MM.1S (cell line): ENCODE results near the gene SP100.

Experiments
- DNase-seq: peaks from one replicate; pipeline ENCODE4 v3.0.0-alpha.2; 2015
- H2AFZ ChIP-seq: fragments of 300-600 bp; sonication (generic); 2 replicates; pipeline ENCODE4 v1.6.0; 2016; ENCODE audit warnings: antibody characterized with exemption, low read length
- H3F3A ChIP-seq: fragments of 300-600 bp; sonication (generic); 2 replicates; pipeline ENCODE4 v1.6.1; 2016; ENCODE audit warnings: mild to moderate bottlenecking, antibody characterized with exemption, low read length, moderate library complexity, mixed read lengths; ENCODE audit not compliant: insufficient read depth
- H3K27ac ChIP-seq: fragments of 300-600 bp; sonication (generic); 2 replicates; pipeline ENCODE4 v1.5.1; 2016; ENCODE audit warnings: mild to moderate bottlenecking, low read length
- H3K27me3 ChIP-seq: fragments of 300-600 bp; sonication (generic); replicated peaks from 2 replicates; pipeline ENCODE4 v1.6.0; 2016; ENCODE audit warnings: low read length; ENCODE audit not compliant: insufficient read depth
- H3K36me3 ChIP-seq: fragments of 300-600 bp; sonication (generic); replicated peaks from 2 replicates; pipeline ENCODE4 v1.6.1; 2016; ENCODE audit warnings: mild to moderate bottlenecking, low read length, mixed read lengths; ENCODE audit not compliant: insufficient read depth
- H3K4me1 ChIP-seq: fragments of 300-600 bp; sonication (generic); 2 replicates; pipeline ENCODE4 v1.6.1; 2016; ENCODE audit warnings: low read length, mixed read lengths
- H3K4me2 ChIP-seq: fragments of 300-600 bp; sonication (generic); 2 replicates; pipeline ENCODE4 v1.6.0; 2016; ENCODE audit warnings: low read depth, low read length
- H3K4me3 ChIP-seq: fragments of 300-600 bp; sonication (generic); 2 replicates; pipeline ENCODE4 v1.5.1; 2016; ENCODE audit warnings: low read length, mixed read lengths
- H3K79me2 ChIP-seq: fragments of 300-600 bp; sonication (generic); 2 replicates; pipeline ENCODE4 v1.6.1; 2016; ENCODE audit warnings: mixed run types, low read length, mixed read lengths
- H3K9ac ChIP-seq: fragments of 300-600 bp; sonication (generic); 2 replicates; pipeline ENCODE4 v1.6.1; 2016; ENCODE audit warnings: low read length, mixed read lengths
- H3K9me2 ChIP-seq: fragments of 300-600 bp; sonication (generic); replicated peaks from 2 replicates; pipeline ENCODE4 v1.6.1; 2016; ENCODE audit warnings: mild to moderate bottlenecking, low read length, mixed read lengths; ENCODE audit not compliant: insufficient read depth
- H3K9me3 ChIP-seq: fragments of 300-600 bp; sonication (generic); replicated peaks from 2 replicates; pipeline ENCODE4 v1.6.1; 2016; ENCODE audit warnings: mild to moderate bottlenecking, low read length, mixed read lengths; ENCODE audit not compliant: insufficient read depth
- H4K20me1 ChIP-seq: fragments of 300-600 bp; sonication (generic); 2 replicates; pipeline ENCODE4 v1.6.1; 2016; ENCODE audit warnings: mild to moderate bottlenecking, low read length, moderate library complexity, mixed read lengths; ENCODE audit not compliant: insufficient read depth
- CTCF ChIP-seq: fragments of 300-600 bp; sonication (generic); IDR thresholded peaks from 2 replicates; pipeline ENCODE4 v1.5.1; 2016; ENCODE audit warnings: antibody characterized with exemption, low read length, mixed read lengths
- EZH2 ChIP-seq: fragments of 300-600 bp; sonication (generic); optimal IDR thresholded peaks from 2 replicates; pipeline ENCODE3; 2017; ENCODE audit warnings: low read depth, mild to moderate bottlenecking, antibody characterized with exemption, low read length, mixed read lengths
- EZH2phosphoT487 ChIP-seq: fragments of 300-600 bp; sonication (generic); IDR thresholded peaks from 2 replicates; pipeline ENCODE4 v1.6.1; 2018; ENCODE audit warnings: antibody characterized with exemption, low read length

Gene SP100

GRCh38 chr2:230419181-230419580 is 3.2 kb downstream of the SP100 start:
- no peak for TF ChIP-seq EZH2
- H3K27ac ChIP-seq = no peak overlapping the region
- no peaks in the 10 kb centered on the region for H4K20me1 ChIP-seq
- peaks cover 15% of the 10 kb centered on the region for H3K4me1 ChIP-seq
- H3K9ac ChIP-seq = no peak overlapping the region
- peaks cover 76% of the 10 kb centered on the region for H3K79me2 ChIP-seq
- no peaks in the 10 kb centered on the region for H3K9me3 ChIP-seq
- no peak overlapping the region for H2AFZ ChIP-seq
- H3K27me3 ChIP-seq = no peaks in the 10 kb centered on the region
- H3K36me3 ChIP-seq = no peaks in the 10 kb centered on the region
- no peaks in the 10 kb centered on the region for H3K9me2 ChIP-seq
- H3K4me2 ChIP-seq = no peak overlapping the region
- H3K4me3 ChIP-seq = no peak overlapping the region
- no peak for DNase-seq
- peaks cover 9% of the 10 kb centered on the region for H3F3A ChIP-seq

DNA sequence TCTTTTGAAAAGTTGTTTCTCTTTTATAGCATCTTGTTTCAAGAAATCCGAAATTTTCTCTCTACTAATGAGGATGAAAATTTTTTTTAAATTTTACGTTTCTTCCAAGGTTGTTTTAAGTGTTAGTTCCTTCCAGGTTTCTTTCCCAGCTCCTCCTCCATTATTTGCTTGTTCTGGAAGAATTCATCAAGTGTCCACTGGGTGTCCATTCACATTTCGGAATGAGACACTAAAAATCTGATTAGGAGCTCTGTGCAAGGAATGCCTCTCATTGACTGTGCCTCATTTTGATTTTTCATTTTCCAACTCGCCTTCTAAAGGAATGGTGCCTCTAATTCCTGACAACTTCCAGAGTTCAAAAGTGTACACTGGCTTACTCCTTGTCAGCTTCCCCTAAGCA is 6.1 kb downstream of the SP100 start:
- Histone ChIP-seq H4K20me1 (no peaks in the 10 kb centered on the region), H3K4me3 (no peak overlapping the region)

DNA sequence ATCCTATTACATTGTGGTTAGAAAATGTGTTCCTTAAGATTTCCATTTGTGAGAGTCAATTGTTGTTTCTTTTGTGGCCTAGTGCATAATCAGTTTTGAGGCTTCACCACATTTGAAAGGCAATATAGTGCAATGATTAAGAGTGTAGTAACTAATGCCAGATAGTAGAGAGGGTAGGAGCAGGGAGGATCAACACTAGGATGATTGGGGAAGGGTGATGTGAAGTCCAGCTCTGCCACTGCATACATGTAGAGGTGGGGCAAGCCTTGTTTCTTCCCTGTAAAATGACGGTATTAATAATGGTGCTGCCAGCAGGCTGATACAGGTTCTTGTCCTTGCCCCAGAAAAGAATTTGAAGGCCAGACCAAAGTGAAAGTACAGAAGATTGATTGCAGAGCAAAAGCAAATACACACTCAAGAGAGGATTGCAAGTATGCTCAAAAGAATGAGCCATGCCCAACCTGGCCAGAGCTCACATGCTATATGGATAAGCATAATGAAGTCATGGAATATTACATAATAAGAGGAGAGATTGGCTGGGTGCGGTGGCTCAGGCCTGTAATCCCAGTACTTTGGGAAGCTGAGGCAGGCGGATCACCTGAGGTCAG is 8.0 kb downstream of the SP100 start:
- Histone ChIP-seq H3K9me3 (no peaks in the 10 kb centered on the region), H3K9me2 (no peaks in the 10 kb centered on the region), H3K9ac (no peak overlapping the region), H3K79me2 (peaks cover 84% of the 10 kb centered on the region), H3K4me3 (no peak overlapping the region), H4K20me1 (no peaks in the 10 kb centered on the region), H3K27ac (no peak overlapping the region), H2AFZ (no peak overlapping the region), H3K4me2 (no peak overlapping the region), H3K36me3 (no peaks in the 10 kb centered on the region), H3K4me1 (peaks cover 4% of the 10 kb centered on the region; the same call in 1 of the 2 replicates), H3K27me3 (no peaks in the 10 kb centered on the region), H3F3A (no peaks in the 10 kb centered on the region)
- no peak for DNase-seq
- no peak for TF ChIP-seq EZH2phosphoT487
- no peak for TF ChIP-seq CTCF
- no peak for TF ChIP-seq EZH2

More for the DNA sequence above, 6.1 kb downstream of the SP100 start:
- Histone ChIP-seq H3K27me3 (no peaks in the 10 kb centered on the region), H3K79me2 (peaks cover 94% of the 10 kb centered on the region), H3K27ac (no peak overlapping the region), H3K4me1 (peaks cover 11% of the 10 kb centered on the region), H3K9me3 (no peaks in the 10 kb centered on the region), H3K9me2 (no peaks in the 10 kb centered on the region), H3K9ac (no peak overlapping the region), H3K4me2 (no peak overlapping the region), H2AFZ (no peak overlapping the region), H3K36me3 (no peaks in the 10 kb centered on the region), H3F3A (no peaks in the 10 kb centered on the region; the same call in 1 of the 2 replicates)
- TF ChIP-seq EZH2phosphoT487 (no peak), EZH2 (no peak), CTCF (no peak)
- DNase-seq = no peak

DNA sequence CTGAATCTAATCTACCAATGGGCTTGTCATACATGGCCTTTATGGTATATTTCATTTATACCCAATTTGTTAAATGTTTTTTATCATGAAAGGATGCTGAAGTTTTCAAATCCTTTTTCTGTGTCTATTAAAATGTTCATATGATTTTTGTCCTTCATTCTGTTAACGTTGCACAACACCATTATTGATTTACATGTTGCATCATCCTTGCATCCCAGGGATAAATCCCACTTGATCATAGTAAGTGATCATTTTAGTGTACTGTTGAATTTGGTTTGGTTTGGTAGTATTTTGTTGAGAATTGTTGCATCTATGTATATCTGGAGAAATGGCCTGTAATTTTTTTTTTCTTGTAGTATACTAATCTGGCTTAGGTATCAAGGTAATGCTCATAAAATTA is 9.4 kb downstream of the SP100 start:
- Histone ChIP-seq H3K9me2 (no peaks in the 10 kb centered on the region), H3K27ac (no peak overlapping the region), H2AFZ (no peak overlapping the region), H3K79me2 (peaks cover 83% of the 10 kb centered on the region), H3K4me1 (no peaks in the 10 kb centered on the region), H3K4me3 (no peak overlapping the region), H3F3A (no peaks in the 10 kb centered on the region), H3K4me2 (no peak overlapping the region), H4K20me1 (no peaks in the 10 kb centered on the region), H3K27me3 (no peaks in the 10 kb centered on the region), H3K9ac (no peak overlapping the region), H3K36me3 (no peaks in the 10 kb centered on the region), H3K9me3 (no peaks in the 10 kb centered on the region)
- no peak for TF ChIP-seq EZH2
- no peak for TF ChIP-seq CTCF
- no peak for TF ChIP-seq EZH2phosphoT487
- DNase-seq = no peak
